Left ventricle myocardium inferior (tissue), 1 donor: ENCODE results near the gene PALB2. TPM values are rescaled to one million over a fixed set of nuclear protein-coding genes. Genes with fewer than 3 reads are reported as not detected.

Experiments used
- DNase-seq: peaks from one replicate; pipeline ENCODE4 v3.0.0-alpha.2; 2020
- H3K27ac ChIP-seq: fragments of 200-600 bp; replicated peaks from 2 replicates; pipeline ENCODE4 v1.8.0; 2021
- H3K27me3 ChIP-seq: fragments of 200-600 bp; 2 replicates; pipeline ENCODE4 v1.8.0; 2021; ENCODE audit warnings: low read depth
- H3K36me3 ChIP-seq: fragments of 200-600 bp; 2 replicates; pipeline ENCODE4 v1.8.0; 2021
- H3K4me1 ChIP-seq: fragments of 200-600 bp; 2 replicates; pipeline ENCODE4 v1.8.0; 2021
- H3K4me3 ChIP-seq: fragments of 200-600 bp; 2 replicates; pipeline ENCODE4 v1.8.0; 2021; ENCODE audit warnings: mild to moderate bottlenecking, moderate library complexity
- H3K9me3 ChIP-seq: fragments of 200-600 bp; replicated peaks from 2 replicates; pipeline ENCODE4 v1.8.0; 2021
- CTCF ChIP-seq: fragments of 200-600 bp; IDR thresholded peaks from 2 replicates; pipeline ENCODE4 v1.8.0; 2021; ENCODE audit warnings: antibody characterized with exemption, mild to moderate bottlenecking, borderline replicate concordance
- intact Hi-C: fragments of 100-400 bp; cut with micrococcal nuclease; formaldehyde crosslinking; loops from one replicate; pipeline ENCODE4 v1.11.0; 2022
- total RNA-seq: library from RNA; stranded (reverse); fragmentation: NEBNext Ultra II Directional; extraction: Animal tissue kit (Norgen Biotek cat#: 25700); gene quantifications from one replicate; pipeline ENCODE4 v1.2.1, GENCODE V29; 2021
- donor health status: DM: no; HTN: yes; CAD: no; lungs with severe emphysema.

Gene PALB2
- total RNA-seq, 1 donor from 2014 or later: 4.2 TPM

- DNase-seq: no peak
- H3K4me1 ChIP-seq: peaks cover 70% of the 10 kb centered on the region
- H3K4me3 ChIP-seq: no peak overlapping the region
- H3K27me3 ChIP-seq: no peaks in the 10 kb centered on the region
- peaks cover 85% of the 10 kb centered on the region for H3K36me3 ChIP-seq
- TF ChIP-seq CTCF: no peak
- intact Hi-C loops: no loop called here
- no peaks in the 10 kb centered on the region for H3K9me3 ChIP-seq
- H3K27ac ChIP-seq: no peak overlapping the region
Observed at GRCh38 chr16:23562505-23562904, 78.6 kb downstream of the PALB2 start.

- H3K36me3 ChIP-seq: peaks cover 75% of the 10 kb centered on the region
- no peak overlapping the region for H3K27ac ChIP-seq
- DNase-seq: no peak
- no peaks in the 10 kb centered on the region for H3K9me3 ChIP-seq
- no peak overlapping the region for H3K4me3 ChIP-seq
- peaks cover 75% of the 10 kb centered on the region for H3K4me1 ChIP-seq
- TF ChIP-seq CTCF: no peak
- no peaks in the 10 kb centered on the region for H3K27me3 ChIP-seq
- intact Hi-C loops: no loop called here
Observed at GRCh38 chr16:23561586-23561985, 79.5 kb downstream of the PALB2 start.

- H3K4me1 ChIP-seq: peaks cover 50% of the 10 kb centered on the region
- TF ChIP-seq CTCF: no peak
- no peak for DNase-seq
- peak overlapping the region; percentile 93 for H3K27ac ChIP-seq
- H3K4me3 ChIP-seq: peak overlapping the region; percentile 95
- peaks cover 41% of the 10 kb centered on the region for H3K36me3 ChIP-seq
- H3K9me3 ChIP-seq: no peaks in the 10 kb centered on the region
- intact Hi-C loops: no loop called here
- no peaks in the 10 kb centered on the region for H3K27me3 ChIP-seq
Observed at GRCh38 chr16:23557779-23558702, 83.1 kb downstream of the PALB2 start.

- Histone ChIP-seq H3K27ac (peak within 1 kb of the TSS; percentile 93), H3K9me3 (no peaks in the 10 kb centered on the region), H3K4me3 (peak within 1 kb of the TSS; percentile 95), H3K4me1 (peaks cover 50% of the 10 kb centered on the region), H3K36me3 (peaks cover 40% of the 10 kb centered on the region), H3K27me3 (no peaks in the 10 kb centered on the region)
- peak; percentile 98 for TF ChIP-seq CTCF
- intact Hi-C loops: no loop called here
- DNase-seq: peak; percentile 98
Observed at GRCh38 chr16:23556881-23557778, 84.0 kb downstream of the PALB2 start, which contains the start of the genes EARS2 and UBFD1. Gene EARS2, minus strand, starts transcription at chr16:23557350. Its CDS starts 7 bp downstream, at chr16:23557343. Gene UBFD1, plus strand, starts transcription at chr16:23557727. Its CDS starts 16 bp downstream, at chr16:23557743.

GRCh38 chr16:23554536-23554935 is 86.6 kb downstream of the PALB2 start:
- peaks cover 29% of the 10 kb centered on the region for H3K4me1 ChIP-seq
- intact Hi-C loops: no loop called here
- peaks cover 40% of the 10 kb centered on the region for H3K36me3 ChIP-seq
- no peak overlapping the region for H3K27ac ChIP-seq
- TF ChIP-seq CTCF: no peak
- H3K9me3 ChIP-seq: no peaks in the 10 kb centered on the region
- DNase-seq: no peak
- no peaks in the 10 kb centered on the region for H3K27me3 ChIP-seq
- no peak overlapping the region for H3K4me3 ChIP-seq
